ENCODE data around the gene SLC7A5.
"Not testable (repeated sequence)": the region's sequence is repeated elsewhere in the genome, so short reads cannot be mapped to it uniquely, and the experiment has no call there.

SLC7A5 gene

GRCh38 chr16:87887931-87888330 is 18.6 kb upstream of the SLC7A5 start:
- not testable (repeated sequence) for DNase-seq (ENCODE audit: low spot score)

GRCh38 chr16:87885371-87885967 is 16.2 kb upstream of the SLC7A5 start:
- DNase-seq (ENCODE audit: low spot score): not testable (repeated sequence)

- no peak for DNase-seq (ENCODE audit: low spot score)
Observed at GRCh38 chr16:87882436-87883019, 13.2 kb upstream of the SLC7A5 start.

GRCh38 chr16:87881324-87882200 is 12.3 kb upstream of the SLC7A5 start:
- no peak for DNase-seq (ENCODE audit: low spot score)

- no peak for DNase-seq (ENCODE audit: low spot score)
Observed at GRCh38 chr16:87880117-87880696, 10.9 kb upstream of the SLC7A5 start.

- not testable (repeated sequence) for DNase-seq (ENCODE audit: low spot score)
Observed at GRCh38 chr16:87879411-87880013, 10.2 kb upstream of the SLC7A5 start.

GRCh38 chr16:87878704-87879103 is 9.4 kb upstream of the SLC7A5 start:
- no peak for DNase-seq (ENCODE audit: low spot score)

GRCh38 chr16:87877942-87878507 is 8.7 kb upstream of the SLC7A5 start:
- DNase-seq (ENCODE audit: low spot score): no peak

- DNase-seq (ENCODE audit: low spot score): no peak
Observed at GRCh38 chr16:87874639-87875427, 5.5 kb upstream of the SLC7A5 start.

GRCh38 chr16:87870418-87871291 is 1.3 kb upstream of the SLC7A5 start:
- not testable (repeated sequence) for DNase-seq (ENCODE audit: low spot score)

- DNase-seq (ENCODE audit: low spot score): not testable (repeated sequence)
Observed at GRCh38 chr16:87869879-87870417, 641 bp upstream of the SLC7A5 start.

- not testable (repeated sequence) for DNase-seq (ENCODE audit: low spot score)
Observed at GRCh38 chr16:87868254-87869029, 865 bp downstream of the SLC7A5 start.

GRCh38 chr16:87865902-87866555 is 3.3 kb downstream of the SLC7A5 start:
- DNase-seq (ENCODE audit: low spot score): not testable (repeated sequence)

GRCh38 chr16:87864331-87864989 is 4.8 kb downstream of the SLC7A5 start:
- DNase-seq (ENCODE audit: low spot score): no peak

GRCh38 chr16:87863327-87863635 is 6.0 kb downstream of the SLC7A5 start:
- not testable (repeated sequence) for DNase-seq (ENCODE audit: low spot score)

- DNase-seq (ENCODE audit: low spot score): not testable (repeated sequence)
Observed at GRCh38 chr16:87862597-87863326, 6.5 kb downstream of the SLC7A5 start.

Data from ecto neural progenitor cell (in vitro differentiated cells).